Prostate gland (tissue), 2 donors: ENCODE measurements around the gene CLK4. TPM values are rescaled to one million over a fixed set of nuclear protein-coding genes. Genes with fewer than 3 reads are reported as not detected.
"Not testable (repeated sequence)": the region's sequence is repeated elsewhere in the genome, so short reads cannot be mapped to it uniquely, and the experiment has no call there.

Experiments
- DNase-seq: peaks from one replicate; pipeline ENCODE4 v3.0.0-alpha.2; 2019; ENCODE audit warnings: low spot score
- H3K27ac ChIP-seq, 2 donors: fragments of 200-600 bp; sonication (generic); 2 replicates each; pipeline ENCODE4 v1.5.1; 2017 to 2019
- H3K27me3 ChIP-seq: fragments of 200-600 bp; sonication (generic); replicated peaks from 2 replicates; pipeline ENCODE4 v1.5.1; 2019; ENCODE audit not compliant: insufficient read depth
- H3K36me3 ChIP-seq, 2 donors: fragments of 200-600 bp; sonication (generic); 1 replicate in 1 of 2; 2 replicates in 1 of 2; pipeline versions ENCODE4 v1.5.1 to v1.8.1; 2017 to 2019
- H3K4me1 ChIP-seq: fragments of 200-600 bp; sonication (generic); replicated peaks from 2 replicates; pipeline ENCODE4 v1.5.1; 2019
- H3K4me3 ChIP-seq, 2 donors: fragments of 200-600 bp; sonication (generic); 2 replicates each; pipeline ENCODE4 v1.5.1; 2017 to 2019
- H3K9me3 ChIP-seq: fragments of 200-600 bp; sonication (generic); 2 replicates; pipeline ENCODE4 v1.5.1; 2017
- POLR2A ChIP-seq: fragments of 450-650 bp; IDR thresholded peaks from one replicate; pipeline ENCODE4 v1.6.1; 2016; ENCODE audit warnings: antibody characterized with exemption, mild to moderate bottlenecking
- POLR2AphosphoS5 ChIP-seq: sonication (generic); formaldehyde crosslinking; IDR thresholded peaks from one replicate; pipeline ENCODE4 v1.6.1; 2017; ENCODE audit warnings: antibody characterized with exemption
- WGBS: methylation state at CpG from one replicate; pipeline ENCODE4 v1.1.5; 2018; 5-methylcytosine and 5-hydroxymethylcytosine counted together
- intact Hi-C: fragments of 100-400 bp; cut with DNase I; formaldehyde crosslinking; loops from one replicate; pipeline ENCODE4 v1.14.2; 2022
- total RNA-seq, 2 donors: library from RNA; depleted of rRNA; stranded (reverse); fragments of >200 nt; gene quantifications; one replicate each; pipeline ENCODE4 v1.1.0, GENCODE V29; 2016
- TF ChIP-seq, protein P1 (sequence below), 4 experiments: fragments of 200-600 bp in 2 of 4; fragments of 450-650 bp in 2 of 4; sonication (generic) in 2 of 4; IDR thresholded peaks; 1 replicate in 3 of 4; 2 replicates in 1 of 4; pipeline ENCODE4 v1.5.1; 2016 to 2019; ENCODE audit warnings: antibody characterized with exemption in 4 of 4, mild to moderate bottlenecking in 2 of 4, moderate library complexity in 2 of 4

The CLK4 gene
- total RNA-seq, 2 donors from 2014 or later: 26.7 to 39.0 TPM

DNA sequence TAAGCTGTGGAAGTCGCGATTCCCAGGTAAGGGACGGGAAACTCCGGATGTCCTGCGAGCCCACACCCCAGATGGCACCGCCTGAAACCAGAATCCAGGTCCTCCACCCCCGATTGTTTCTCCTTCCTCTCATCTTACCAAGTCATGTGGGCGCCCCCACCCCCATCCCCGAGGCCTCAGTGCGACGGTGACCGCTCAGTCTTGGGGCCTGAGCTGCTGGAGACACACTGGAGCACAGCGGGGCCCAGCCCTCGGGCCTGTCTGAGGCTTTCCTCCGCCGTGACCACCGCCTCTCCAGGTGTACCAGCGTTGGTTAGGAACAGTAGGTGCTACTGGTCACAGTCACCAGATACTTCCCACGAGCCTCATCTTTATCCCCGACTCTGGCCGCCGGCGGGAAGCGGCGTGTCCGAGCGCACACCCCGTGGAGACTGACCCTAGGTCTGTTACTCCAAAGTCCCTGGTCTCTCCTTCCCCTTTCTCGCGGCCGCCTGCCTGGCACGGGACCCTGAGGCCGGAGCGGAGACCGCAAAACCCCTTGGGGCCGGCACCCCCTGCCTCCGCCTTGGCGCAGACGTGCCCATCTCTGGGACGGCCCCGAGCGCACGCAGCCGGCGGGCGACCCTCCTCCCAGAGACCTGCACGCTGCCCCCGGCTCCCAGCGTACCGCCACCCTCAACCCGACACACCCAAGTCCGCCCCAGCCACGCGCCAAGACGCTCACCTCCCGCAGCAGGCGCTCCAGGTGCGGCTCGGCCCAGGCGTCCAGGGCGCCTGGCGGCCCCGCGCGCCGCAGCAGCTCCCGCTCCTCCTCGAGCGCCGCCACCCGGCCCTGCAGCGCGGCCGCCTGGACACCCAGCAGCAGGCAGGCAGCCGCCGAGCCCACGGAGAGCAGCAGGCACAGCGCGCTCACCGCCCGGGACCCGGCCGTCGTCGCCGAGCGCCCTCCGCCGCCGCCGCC, 37.4 kb downstream of the CLK4 start:
- DNase-seq: no peak
- intact Hi-C loops: no loop called here
- WGBS: 18% methylated on average over 85 of the region's 91 CpGs

DNA sequence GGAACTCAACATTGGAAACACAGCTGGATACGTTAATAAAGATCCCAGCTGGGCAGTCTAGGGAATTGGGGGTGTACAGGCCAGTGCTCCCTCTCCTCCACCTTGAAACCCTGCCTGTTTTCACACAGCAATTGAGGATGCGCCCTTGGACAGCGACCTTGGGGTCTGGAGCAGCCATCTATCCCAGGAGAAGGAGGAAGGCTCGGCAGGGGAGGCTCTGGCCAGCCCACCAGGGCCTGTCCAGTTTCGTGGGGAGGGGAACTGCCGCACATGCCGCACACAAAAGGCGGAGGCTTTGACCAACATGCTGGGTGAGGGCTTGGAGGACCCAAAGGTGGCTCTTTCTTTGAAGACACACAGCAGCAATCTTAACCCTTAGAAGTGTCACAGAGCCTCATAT, 38.1 kb downstream of the CLK4 start:
- intact Hi-C loops: no loop called here
- Histone ChIP-seq H3K27me3 (no peaks in the 10 kb centered on the region), H3K36me3 (no peaks in the 10 kb centered on the region), H3K4me1 (peaks cover 18% of the 10 kb centered on the region), H3K4me3 (no peak overlapping the region), H3K27ac (no peak overlapping the region), H3K9me3 (no peaks in the 10 kb centered on the region)
- WGBS: 73% methylated on average over 8 of the region's 8 CpGs
- TF ChIP-seq POLR2A (no peak), POLR2AphosphoS5 (no peak)
- TF ChIP-seq, protein P1, sequence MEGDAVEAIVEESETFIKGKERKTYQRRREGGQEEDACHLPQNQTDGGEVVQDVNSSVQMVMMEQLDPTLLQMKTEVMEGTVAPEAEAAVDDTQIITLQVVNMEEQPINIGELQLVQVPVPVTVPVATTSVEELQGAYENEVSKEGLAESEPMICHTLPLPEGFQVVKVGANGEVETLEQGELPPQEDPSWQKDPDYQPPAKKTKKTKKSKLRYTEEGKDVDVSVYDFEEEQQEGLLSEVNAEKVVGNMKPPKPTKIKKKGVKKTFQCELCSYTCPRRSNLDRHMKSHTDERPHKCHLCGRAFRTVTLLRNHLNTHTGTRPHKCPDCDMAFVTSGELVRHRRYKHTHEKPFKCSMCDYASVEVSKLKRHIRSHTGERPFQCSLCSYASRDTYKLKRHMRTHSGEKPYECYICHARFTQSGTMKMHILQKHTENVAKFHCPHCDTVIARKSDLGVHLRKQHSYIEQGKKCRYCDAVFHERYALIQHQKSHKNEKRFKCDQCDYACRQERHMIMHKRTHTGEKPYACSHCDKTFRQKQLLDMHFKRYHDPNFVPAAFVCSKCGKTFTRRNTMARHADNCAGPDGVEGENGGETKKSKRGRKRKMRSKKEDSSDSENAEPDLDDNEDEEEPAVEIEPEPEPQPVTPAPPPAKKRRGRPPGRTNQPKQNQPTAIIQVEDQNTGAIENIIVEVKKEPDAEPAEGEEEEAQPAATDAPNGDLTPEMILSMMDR (IDR thresholded peaks at IDR 0.05): no peak
- no peak for DNase-seq

More for the DNA sequence above, 37.4 kb downstream of the CLK4 start:
- TF ChIP-seq, protein P1 (IDR thresholded peaks at IDR 0.05): peak in 2 of 4 experiments; percentile 36 to 38
- TF ChIP-seq POLR2AphosphoS5: no peak
- peaks cover 18% of the 10 kb centered on the region for H3K4me1 ChIP-seq
- H3K9me3 ChIP-seq: no peaks in the 10 kb centered on the region
- H3K36me3 ChIP-seq: no peaks in the 10 kb centered on the region
- H3K4me3 ChIP-seq: peak overlapping the region; percentile 33 to 38
- no peaks in the 10 kb centered on the region for H3K27me3 ChIP-seq
- peak overlapping the region in 1 of 2 donors; percentile 38 for H3K27ac ChIP-seq

DNA sequence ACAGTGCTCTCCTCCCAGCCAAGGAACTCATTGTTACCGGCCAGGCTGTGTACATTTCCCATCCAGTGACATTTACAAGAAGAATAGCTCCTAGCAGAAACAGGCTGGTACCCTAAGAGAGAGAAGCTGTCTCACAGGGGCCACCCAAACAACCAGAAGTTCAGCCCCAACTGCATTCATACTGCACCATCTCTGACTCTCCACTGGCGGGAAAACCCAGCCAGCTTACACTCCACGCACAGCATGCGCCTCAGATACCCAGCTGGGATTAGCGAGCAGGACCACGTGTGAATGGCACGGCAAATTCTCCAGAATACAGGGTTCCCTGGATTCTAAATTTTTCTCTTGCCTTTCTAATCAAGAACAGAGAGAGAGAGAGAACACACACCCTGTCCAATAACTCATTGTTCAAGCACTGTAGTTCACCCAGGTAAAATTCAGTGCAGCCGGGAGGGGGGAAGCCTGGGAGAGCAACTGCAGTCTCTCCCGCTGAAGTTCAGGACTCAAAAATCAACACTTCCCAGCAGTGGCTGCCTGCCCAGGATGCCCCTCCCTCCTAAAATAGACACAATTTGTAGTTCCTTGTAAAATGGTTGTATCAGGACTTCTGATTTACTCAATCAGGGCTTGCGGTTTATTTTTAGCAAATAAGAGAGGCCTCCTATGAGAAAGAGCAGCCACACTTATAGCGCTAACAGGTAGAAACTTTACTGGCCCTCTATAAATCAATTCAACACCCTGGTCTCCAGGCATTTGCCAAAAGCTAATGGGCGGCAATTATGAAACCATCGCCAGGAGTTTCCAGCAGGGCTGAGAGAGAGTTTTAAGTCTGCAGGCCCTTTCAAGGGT, 38.9 kb downstream of the CLK4 start:
- no peaks in the 10 kb centered on the region for H3K27me3 ChIP-seq
- TF ChIP-seq POLR2AphosphoS5: peak; percentile 59
- TF ChIP-seq, protein P1 (IDR thresholded peaks at IDR 0.05): no peak
- TF ChIP-seq POLR2A: no peak
- peak; percentile 45 for DNase-seq

DNA sequence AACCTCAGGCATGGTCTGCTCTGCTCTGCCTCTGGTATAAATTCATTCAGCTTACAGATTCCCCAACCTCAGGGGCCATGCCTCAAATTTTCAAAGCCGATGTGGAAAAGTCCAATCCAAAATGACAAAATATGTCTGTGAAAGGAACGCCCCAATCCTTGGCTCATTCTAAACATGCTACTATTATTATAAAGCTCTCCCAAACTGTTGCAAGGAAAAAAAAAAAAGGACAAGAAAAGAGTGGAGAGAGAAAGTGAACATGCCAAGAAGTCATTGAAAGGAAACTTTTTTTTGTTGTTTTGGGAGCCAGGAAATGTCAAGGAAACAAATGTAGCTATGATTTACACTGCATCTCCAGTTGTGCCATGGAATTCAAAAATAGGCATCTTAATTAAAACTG, 40.5 kb downstream of the CLK4 start:
- no peak for TF ChIP-seq POLR2A
- H3K36me3 ChIP-seq: no peaks in the 10 kb centered on the region
- 38% methylated on average over 2 of the region's 2 CpGs for WGBS
- no peaks in the 10 kb centered on the region for H3K9me3 ChIP-seq
- H3K27me3 ChIP-seq: no peaks in the 10 kb centered on the region
- no peak for DNase-seq
- H3K4me1 ChIP-seq: peaks cover 18% of the 10 kb centered on the region
- H3K4me3 ChIP-seq: no peak overlapping the region
- intact Hi-C loops: no loop called here
- no peak overlapping the region for H3K27ac ChIP-seq

More for the DNA sequence above, 38.9 kb downstream of the CLK4 start:
- intact Hi-C loops: no loop called here
- 31% methylated on average over 13 of the region's 13 CpGs for WGBS
- Histone ChIP-seq H3K9me3 (no peaks in the 10 kb centered on the region), H3K4me1 (peaks cover 18% of the 10 kb centered on the region), H3K4me3 (no peak overlapping the region), H3K27ac (no peak overlapping the region), H3K36me3 (no peaks in the 10 kb centered on the region)

DNA sequence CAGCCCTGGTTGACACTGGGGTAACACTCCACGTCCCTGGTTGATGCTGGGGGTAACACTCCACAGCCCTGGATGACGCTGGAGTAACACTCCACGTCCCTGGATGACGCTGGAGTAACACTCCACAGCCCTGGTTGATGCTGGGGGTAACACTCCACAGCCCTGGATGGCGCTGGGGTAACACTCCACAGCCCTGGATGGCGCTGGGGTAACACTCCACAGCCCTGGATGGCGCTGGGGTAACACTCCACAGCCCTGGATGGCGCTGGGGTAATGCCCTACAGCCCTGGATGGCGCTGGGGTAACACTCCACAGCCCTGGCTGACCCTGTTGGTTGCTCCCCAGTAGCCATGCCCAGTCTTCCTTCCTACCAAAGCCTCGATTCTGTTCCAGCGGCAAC, 41.4 kb downstream of the CLK4 start:
- 76% methylated on average over 11 of the region's 11 CpGs for WGBS
- H3K9me3 ChIP-seq, H3K4me3 ChIP-seq, H3K27me3 ChIP-seq, H3K27ac ChIP-seq, intact Hi-C loops, H3K36me3 ChIP-seq: not testable (repeated sequence)
- H3K4me1 ChIP-seq: peaks cover 17% of the 10 kb centered on the region
- DNase-seq: peak; percentile 57
